ENCODE measurements around the gene SMAD3. TPM values are rescaled to one million over a fixed set of nuclear protein-coding genes. Genes with fewer than 3 reads are reported as not detected.

Gene SMAD3
- total RNA-seq, 1 experiment from 2014 or later = 54.8 TPM

- peaks cover 48% of the 10 kb centered on the region for H3K36me3 Mint-ChIP-seq (ENCODE audit: insufficient read depth, unreplicated experiment)
- no TSS peak for BruUV-seq (replicated peaks)
- POLR2A ChIA-PET = no interaction called here
- H3K4me1 Mint-ChIP-seq (ENCODE audit: low read depth, unreplicated experiment) = peaks cover 31% of the 10 kb centered on the region
- no peak for TF ChIP-seq CTCF (IDR thresholded peaks at IDR 0.05; ENCODE audit: insufficient read depth in 1 of 2, low read depth in 1 of 2, low read length in 1 of 2, severe bottlenecking in 1 of 2, unreplicated experiment in 1 of 2)
- no peaks in the 10 kb centered on the region for H3K9me3 Mint-ChIP-seq (ENCODE audit: unreplicated experiment)
- H3K27me3 Mint-ChIP-seq (ENCODE audit: insufficient read depth, unreplicated experiment) = no peaks in the 10 kb centered on the region
- CTCF ChIA-PET = no interaction called here
- Histone ChIP-seq H3K4me3 (ENCODE audit: low read depth, low read length) (no peak overlapping the region), H3K27me3 (replicated peaks; ENCODE audit: control insufficient read depth, insufficient read depth, low read length) (no peaks in the 10 kb centered on the region), H3K36me3 (ENCODE audit: control insufficient read depth, insufficient read depth, low read length) (no peaks in the 10 kb centered on the region), H3K9me3 (no peaks in the 10 kb centered on the region), H3K4me1 (peaks cover 27% of the 10 kb centered on the region)
- no peak overlapping the region for H3K4me3 Mint-ChIP-seq (ENCODE audit: unreplicated experiment)
- intact Hi-C loops (cut with micrococcal nuclease; ENCODE audit: unreplicated experiment) = no loop called here
- no peak for DNase-seq
- H3K27ac Mint-ChIP-seq (ENCODE audit: unreplicated experiment) = no peak overlapping the region
These were observed 15.6 kb downstream of the SMAD3 start for GRCh38 chr15:67080900-67081431.

GRCh38 chr15:67082007-67082536, 16.7 kb downstream of the SMAD3 start:
- Mint-ChIP-seq H3K4me3 (ENCODE audit: unreplicated experiment) (no peak overlapping the region), H3K27ac (ENCODE audit: unreplicated experiment) (no peak overlapping the region), H3K9me3 (ENCODE audit: unreplicated experiment) (no peaks in the 10 kb centered on the region), H3K27me3 (ENCODE audit: insufficient read depth, unreplicated experiment) (no peaks in the 10 kb centered on the region), H3K4me1 (ENCODE audit: low read depth, unreplicated experiment) (peaks cover 39% of the 10 kb centered on the region), H3K36me3 (ENCODE audit: insufficient read depth, unreplicated experiment) (peaks cover 41% of the 10 kb centered on the region)
- H3K4me3 ChIP-seq (ENCODE audit: low read depth, low read length) = no peak overlapping the region
- intact Hi-C loops (cut with micrococcal nuclease; ENCODE audit: unreplicated experiment) = no loop called here
- peaks cover 30% of the 10 kb centered on the region for H3K4me1 ChIP-seq
- no peaks in the 10 kb centered on the region for H3K36me3 ChIP-seq (ENCODE audit: control insufficient read depth, insufficient read depth, low read length)
- BruUV-seq (replicated peaks) = no TSS peak
- ChIA-PET POLR2A (no interaction called here), CTCF (no interaction called here)
- no peaks in the 10 kb centered on the region for H3K27me3 ChIP-seq (replicated peaks; ENCODE audit: control insufficient read depth, insufficient read depth, low read length)
- no peaks in the 10 kb centered on the region for H3K9me3 ChIP-seq
- DNase-seq = peak; percentile 54 to 60
- no peak for TF ChIP-seq CTCF (IDR thresholded peaks at IDR 0.05; ENCODE audit: insufficient read depth in 1 of 2, low read depth in 1 of 2, low read length in 1 of 2, severe bottlenecking in 1 of 2, unreplicated experiment in 1 of 2)

GRCh38 chr15:67083135-67083762, 17.8 kb downstream of the SMAD3 start:
- Histone ChIP-seq H3K27me3 (replicated peaks; ENCODE audit: control insufficient read depth, insufficient read depth, low read length) (no peaks in the 10 kb centered on the region), H3K4me3 (ENCODE audit: low read depth, low read length) (no peak overlapping the region), H3K9me3 (no peaks in the 10 kb centered on the region), H3K36me3 (ENCODE audit: control insufficient read depth, insufficient read depth, low read length) (0 out of 2 replicates have a peak, but pooled peaks cover 2% of the 10 kb centered on the region), H3K4me1 (peaks cover 42% of the 10 kb centered on the region)
- intact Hi-C loops (cut with micrococcal nuclease; ENCODE audit: unreplicated experiment) = no loop called here
- DNase-seq = no peak
- no peak for TF ChIP-seq CTCF (IDR thresholded peaks at IDR 0.05; ENCODE audit: insufficient read depth in 1 of 2, low read depth in 1 of 2, low read length in 1 of 2, severe bottlenecking in 1 of 2, unreplicated experiment in 1 of 2)
- H3K4me1 Mint-ChIP-seq (ENCODE audit: low read depth, unreplicated experiment) = peaks cover 43% of the 10 kb centered on the region
- H3K27me3 Mint-ChIP-seq (ENCODE audit: insufficient read depth, unreplicated experiment) = no peaks in the 10 kb centered on the region
- POLR2A ChIA-PET = no interaction called here
- H3K36me3 Mint-ChIP-seq (ENCODE audit: insufficient read depth, unreplicated experiment) = peaks cover 33% of the 10 kb centered on the region
- no peak overlapping the region for H3K4me3 Mint-ChIP-seq (ENCODE audit: unreplicated experiment)
- peak overlapping the region; percentile 27 for H3K27ac Mint-ChIP-seq (ENCODE audit: unreplicated experiment)
- no peaks in the 10 kb centered on the region for H3K9me3 Mint-ChIP-seq (ENCODE audit: unreplicated experiment)
- CTCF ChIA-PET = no interaction called here
- BruUV-seq (replicated peaks) = no TSS peak
